ENCODE measurements around the gene ASPSCR1. TPM values are rescaled to one million over a fixed set of nuclear protein-coding genes. Genes with fewer than 3 reads are reported as not detected.

ASPSCR1 gene
- total and polyA plus RNA-seq, 2 of the 13 experiments (the other 11 are each of a cell fraction or from before 2014, with no cell fraction given), result 274 to 314 TPM

- TF ChIP-seq, protein P1, sequence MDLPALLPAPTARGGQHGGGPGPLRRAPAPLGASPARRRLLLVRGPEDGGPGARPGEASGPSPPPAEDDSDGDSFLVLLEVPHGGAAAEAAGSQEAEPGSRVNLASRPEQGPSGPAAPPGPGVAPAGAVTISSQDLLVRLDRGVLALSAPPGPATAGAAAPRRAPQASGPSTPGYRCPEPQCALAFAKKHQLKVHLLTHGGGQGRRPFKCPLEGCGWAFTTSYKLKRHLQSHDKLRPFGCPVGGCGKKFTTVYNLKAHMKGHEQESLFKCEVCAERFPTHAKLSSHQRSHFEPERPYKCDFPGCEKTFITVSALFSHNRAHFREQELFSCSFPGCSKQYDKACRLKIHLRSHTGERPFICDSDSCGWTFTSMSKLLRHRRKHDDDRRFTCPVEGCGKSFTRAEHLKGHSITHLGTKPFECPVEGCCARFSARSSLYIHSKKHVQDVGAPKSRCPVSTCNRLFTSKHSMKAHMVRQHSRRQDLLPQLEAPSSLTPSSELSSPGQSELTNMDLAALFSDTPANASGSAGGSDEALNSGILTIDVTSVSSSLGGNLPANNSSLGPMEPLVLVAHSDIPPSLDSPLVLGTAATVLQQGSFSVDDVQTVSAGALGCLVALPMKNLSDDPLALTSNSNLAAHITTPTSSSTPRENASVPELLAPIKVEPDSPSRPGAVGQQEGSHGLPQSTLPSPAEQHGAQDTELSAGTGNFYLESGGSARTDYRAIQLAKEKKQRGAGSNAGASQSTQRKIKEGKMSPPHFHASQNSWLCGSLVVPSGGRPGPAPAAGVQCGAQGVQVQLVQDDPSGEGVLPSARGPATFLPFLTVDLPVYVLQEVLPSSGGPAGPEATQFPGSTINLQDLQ (CRISPR knock-in tag; IDR thresholded peaks at IDR 0.05), result no peak
- peak in 1 of 2 experiments; percentile 32; a peak in 1 of 4 replicates for TF ChIP-seq HMGXB4 (CRISPR knock-in tag; IDR thresholded peaks at IDR 0.05; ENCODE audit: borderline replicate concordance in 1 of 2, low read depth in 1 of 2)
- peak; percentile 52; the same call in 1 of the 2 replicates for TF ChIP-seq ARNTL (CRISPR knock-in tag; IDR thresholded peaks at IDR 0.05)
- no peak for TF ChIP-seq ZNF800 (CRISPR knock-in tag; IDR thresholded peaks at IDR 0.05)
- no peak for TF ChIP-seq SOX6 (IDR thresholded peaks at IDR 0.05)
- TF ChIP-seq SOX6 (CRISPR knock-in tag; IDR thresholded peaks at IDR 0.05), result peak; percentile 5; the same call in 1 of the 2 replicates
- TF ChIP-seq TARDBP (CRISPR knock-in tag; IDR thresholded peaks at IDR 0.05), result 0 out of 2 replicates have a peak, but pooled peaks have one; percentile 27
- TF ChIP-seq, protein P2, sequence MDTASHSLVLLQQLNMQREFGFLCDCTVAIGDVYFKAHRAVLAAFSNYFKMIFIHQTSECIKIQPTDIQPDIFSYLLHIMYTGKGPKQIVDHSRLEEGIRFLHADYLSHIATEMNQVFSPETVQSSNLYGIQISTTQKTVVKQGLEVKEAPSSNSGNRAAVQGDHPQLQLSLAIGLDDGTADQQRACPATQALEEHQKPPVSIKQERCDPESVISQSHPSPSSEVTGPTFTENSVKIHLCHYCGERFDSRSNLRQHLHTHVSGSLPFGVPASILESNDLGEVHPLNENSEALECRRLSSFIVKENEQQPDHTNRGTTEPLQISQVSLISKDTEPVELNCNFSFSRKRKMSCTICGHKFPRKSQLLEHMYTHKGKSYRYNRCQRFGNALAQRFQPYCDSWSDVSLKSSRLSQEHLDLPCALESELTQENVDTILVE (CRISPR knock-in tag; IDR thresholded peaks at IDR 0.05), result no peak
- TF ChIP-seq ZNF766 (CRISPR knock-in tag; IDR thresholded peaks at IDR 0.05; ENCODE audit: borderline replicate concordance), result no peak
- no peak for TF ChIP-seq MIER2 (CRISPR knock-in tag; IDR thresholded peaks at IDR 0.05)
- TF ChIP-seq ZNF143 (CRISPR knock-in tag; IDR thresholded peaks at IDR 0.05), result no peak
- no peak; the same call in 1 of the 2 replicates for TF ChIP-seq ARNT2 (CRISPR knock-in tag; IDR thresholded peaks at IDR 0.05; ENCODE audit: low read depth)
- 0 out of 2 replicates have a peak, but pooled peaks have one; percentile 13 for TF ChIP-seq SP5 (CRISPR knock-in tag; IDR thresholded peaks at IDR 0.05; ENCODE audit: borderline replicate concordance, low read depth)
- TF ChIP-seq, protein P3, sequence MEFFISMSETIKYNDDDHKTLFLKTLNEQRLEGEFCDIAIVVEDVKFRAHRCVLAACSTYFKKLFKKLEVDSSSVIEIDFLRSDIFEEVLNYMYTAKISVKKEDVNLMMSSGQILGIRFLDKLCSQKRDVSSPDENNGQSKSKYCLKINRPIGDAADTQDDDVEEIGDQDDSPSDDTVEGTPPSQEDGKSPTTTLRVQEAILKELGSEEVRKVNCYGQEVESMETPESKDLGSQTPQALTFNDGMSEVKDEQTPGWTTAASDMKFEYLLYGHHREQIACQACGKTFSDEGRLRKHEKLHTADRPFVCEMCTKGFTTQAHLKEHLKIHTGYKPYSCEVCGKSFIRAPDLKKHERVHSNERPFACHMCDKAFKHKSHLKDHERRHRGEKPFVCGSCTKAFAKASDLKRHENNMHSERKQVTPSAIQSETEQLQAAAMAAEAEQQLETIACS (CRISPR knock-in tag; IDR thresholded peaks at IDR 0.05), result no peak
- TF ChIP-seq ELF1 (CRISPR knock-in tag; IDR thresholded peaks at IDR 0.05), result peak; percentile 32; the same call in 1 of the 2 replicates
- TF ChIP-seq CREM (IDR thresholded peaks at IDR 0.05), result no peak
- TF ChIP-seq CREM (CRISPR knock-in tag; IDR thresholded peaks at IDR 0.05), result no peak
- TF ChIP-seq NFE2L1 (CRISPR knock-in tag; IDR thresholded peaks at IDR 0.05; ENCODE audit: borderline replicate concordance), result no peak
- no peak for TF ChIP-seq TEAD3 (CRISPR knock-in tag; optimal IDR thresholded peaks at IDR 0.05; ENCODE audit: borderline replicate concordance)
- no peak for TF ChIP-seq TOPORS (CRISPR knock-in tag; IDR thresholded peaks at IDR 0.05)
Observed at GRCh38 chr17:81962499-81963441, 14.7 kb upstream of the ASPSCR1 start (continued).
